A549 (cell line): ENCODE measurements around the gene GRID2.

ENCODE experiments used
- CEBPB ChIP-seq, 2 experiments: fragments of >200 bp in 1 of 2; sonication (Bioruptor Twin) in 1 of 2; formaldehyde crosslinking in 1 of 2; IDR thresholded peaks; 2 replicates each; pipeline ENCODE4 v1.6.1; 2012 to 2016
- CHD4 ChIP-seq: fragments of 200-600 bp; sonication (generic); IDR thresholded peaks from 2 replicates; pipeline ENCODE4 v1.6.1; 2016; ENCODE audit warnings: antibody characterized with exemption, mild to moderate bottlenecking, borderline replicate concordance
- EP300 ChIP-seq, 2 experiments: fragments of >200 bp; sonication (Bioruptor Twin); formaldehyde crosslinking; IDR thresholded peaks; 2 replicates in 1 of 2; 3 replicates in 1 of 2; pipeline ENCODE4 v1.6.1; 2016 to 2017
- GATA3 ChIP-seq: IDR thresholded peaks from 2 replicates; pipeline ENCODE4 v1.6.1; 2012; ENCODE audit warnings: borderline replicate concordance
- KDM1A ChIP-seq: fragments of 200-600 bp; sonication (generic); IDR thresholded peaks from 2 replicates; pipeline ENCODE4 v1.6.1; 2016; ENCODE audit warnings: low read depth, mild to moderate bottlenecking
- MAZ ChIP-seq: fragments of 150-350 bp; IDR thresholded peaks from 2 replicates; pipeline ENCODE4 v1.6.1; 2014; ENCODE audit warnings: antibody characterized with exemption, low read depth, low read length, borderline replicate concordance
- POLR2A ChIP-seq: IDR thresholded peaks from 2 replicates; pipeline ENCODE4 v1.6.1; 2012; ENCODE audit warnings: mild to moderate bottlenecking, low read length
- RAD21 ChIP-seq, 2 experiments: fragments of >200 bp in 1 of 2; sonication (Bioruptor Twin) in 1 of 2; formaldehyde crosslinking in 1 of 2; IDR thresholded peaks in 1 of 2; conservative IDR thresholded peaks in 1 of 2; 2 replicates in 1 of 2; 3 replicates in 1 of 2; pipeline ENCODE4 v1.6.1; 2012 to 2018; ENCODE audit warnings: inconsistent platforms in 1 of 2
- RFX5 ChIP-seq: fragments of 450-650 bp; IDR thresholded peaks from 2 replicates; pipeline ENCODE4 v1.7.1; 2014; ENCODE audit warnings: antibody characterized with exemption, mild to moderate bottlenecking, moderate library complexity
- TF ChIP-seq, protein P1 (sequence below): fragments of >200 bp; sonication (Bioruptor Twin); formaldehyde crosslinking; IDR thresholded peaks from 3 replicates; pipeline ENCODE4 v1.5.1; 2016
- TF ChIP-seq, protein P2 (sequence below): fragments of 150-350 bp; IDR thresholded peaks from 2 replicates; pipeline ENCODE4 v1.6.1; 2014; ENCODE audit warnings: low read depth, mild to moderate bottlenecking, low read length
- TF ChIP-seq, protein P3 (sequence below): fragments of 200-600 bp; sonication (generic); IDR thresholded peaks from 2 replicates; pipeline ENCODE4 v1.6.1; 2016; ENCODE audit warnings: antibody characterized with exemption, mild to moderate bottlenecking, moderate library complexity
- TF ChIP-seq, protein P4 (sequence below): IDR thresholded peaks from 2 replicates; pipeline ENCODE4 v1.6.1; 2012
- TF ChIP-seq, protein P5 (sequence below): fragments of 250-450 bp; sonication (Bioruptor Pico); IDR thresholded peaks from 2 replicates; pipeline ENCODE4 v1.5.0; 2020; ENCODE audit warnings: low read depth, mild to moderate bottlenecking, moderate library complexity

DNA sequence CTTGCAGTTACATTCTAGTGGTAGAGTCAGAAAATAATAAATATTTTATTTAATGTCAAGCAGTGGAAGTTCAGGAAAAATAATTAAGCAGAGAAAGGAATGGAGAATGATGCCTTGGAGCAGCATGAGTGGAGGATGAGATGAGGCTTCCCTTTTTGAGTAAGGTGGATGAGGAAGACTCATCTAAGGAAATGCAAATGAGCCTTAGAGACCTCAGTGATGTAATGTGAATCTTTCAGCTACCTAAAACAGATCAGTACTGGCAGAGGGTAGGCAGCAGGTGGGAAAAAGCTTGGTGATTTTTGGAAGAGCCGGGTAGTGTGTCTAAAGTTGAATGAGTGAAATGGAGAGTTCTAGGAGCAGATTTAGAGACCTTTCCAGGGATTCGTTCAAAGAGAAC, 118.2 kb downstream of the GRID2 start:
- TF ChIP-seq, protein P1, sequence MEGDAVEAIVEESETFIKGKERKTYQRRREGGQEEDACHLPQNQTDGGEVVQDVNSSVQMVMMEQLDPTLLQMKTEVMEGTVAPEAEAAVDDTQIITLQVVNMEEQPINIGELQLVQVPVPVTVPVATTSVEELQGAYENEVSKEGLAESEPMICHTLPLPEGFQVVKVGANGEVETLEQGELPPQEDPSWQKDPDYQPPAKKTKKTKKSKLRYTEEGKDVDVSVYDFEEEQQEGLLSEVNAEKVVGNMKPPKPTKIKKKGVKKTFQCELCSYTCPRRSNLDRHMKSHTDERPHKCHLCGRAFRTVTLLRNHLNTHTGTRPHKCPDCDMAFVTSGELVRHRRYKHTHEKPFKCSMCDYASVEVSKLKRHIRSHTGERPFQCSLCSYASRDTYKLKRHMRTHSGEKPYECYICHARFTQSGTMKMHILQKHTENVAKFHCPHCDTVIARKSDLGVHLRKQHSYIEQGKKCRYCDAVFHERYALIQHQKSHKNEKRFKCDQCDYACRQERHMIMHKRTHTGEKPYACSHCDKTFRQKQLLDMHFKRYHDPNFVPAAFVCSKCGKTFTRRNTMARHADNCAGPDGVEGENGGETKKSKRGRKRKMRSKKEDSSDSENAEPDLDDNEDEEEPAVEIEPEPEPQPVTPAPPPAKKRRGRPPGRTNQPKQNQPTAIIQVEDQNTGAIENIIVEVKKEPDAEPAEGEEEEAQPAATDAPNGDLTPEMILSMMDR: no peak
- TF ChIP-seq EP300 (IDR thresholded peaks at IDR 0.05) (no peak), CHD4 (no peak), MAZ (no peak), RFX5 (no peak), CEBPB (IDR thresholded peaks at IDR 0.05) (no peak), GATA3 (no peak), RAD21 (conservative IDR thresholded peaks at IDR 0.05 in 1 of 2, IDR thresholded peaks at IDR 0.05 in 1 of 2) (no peak), POLR2A (no peak), KDM1A (no peak)
- TF ChIP-seq, protein P2, sequence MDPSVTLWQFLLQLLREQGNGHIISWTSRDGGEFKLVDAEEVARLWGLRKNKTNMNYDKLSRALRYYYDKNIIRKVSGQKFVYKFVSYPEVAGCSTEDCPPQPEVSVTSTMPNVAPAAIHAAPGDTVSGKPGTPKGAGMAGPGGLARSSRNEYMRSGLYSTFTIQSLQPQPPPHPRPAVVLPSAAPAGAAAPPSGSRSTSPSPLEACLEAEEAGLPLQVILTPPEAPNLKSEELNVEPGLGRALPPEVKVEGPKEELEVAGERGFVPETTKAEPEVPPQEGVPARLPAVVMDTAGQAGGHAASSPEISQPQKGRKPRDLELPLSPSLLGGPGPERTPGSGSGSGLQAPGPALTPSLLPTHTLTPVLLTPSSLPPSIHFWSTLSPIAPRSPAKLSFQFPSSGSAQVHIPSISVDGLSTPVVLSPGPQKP: no peak
- TF ChIP-seq, protein P3, sequence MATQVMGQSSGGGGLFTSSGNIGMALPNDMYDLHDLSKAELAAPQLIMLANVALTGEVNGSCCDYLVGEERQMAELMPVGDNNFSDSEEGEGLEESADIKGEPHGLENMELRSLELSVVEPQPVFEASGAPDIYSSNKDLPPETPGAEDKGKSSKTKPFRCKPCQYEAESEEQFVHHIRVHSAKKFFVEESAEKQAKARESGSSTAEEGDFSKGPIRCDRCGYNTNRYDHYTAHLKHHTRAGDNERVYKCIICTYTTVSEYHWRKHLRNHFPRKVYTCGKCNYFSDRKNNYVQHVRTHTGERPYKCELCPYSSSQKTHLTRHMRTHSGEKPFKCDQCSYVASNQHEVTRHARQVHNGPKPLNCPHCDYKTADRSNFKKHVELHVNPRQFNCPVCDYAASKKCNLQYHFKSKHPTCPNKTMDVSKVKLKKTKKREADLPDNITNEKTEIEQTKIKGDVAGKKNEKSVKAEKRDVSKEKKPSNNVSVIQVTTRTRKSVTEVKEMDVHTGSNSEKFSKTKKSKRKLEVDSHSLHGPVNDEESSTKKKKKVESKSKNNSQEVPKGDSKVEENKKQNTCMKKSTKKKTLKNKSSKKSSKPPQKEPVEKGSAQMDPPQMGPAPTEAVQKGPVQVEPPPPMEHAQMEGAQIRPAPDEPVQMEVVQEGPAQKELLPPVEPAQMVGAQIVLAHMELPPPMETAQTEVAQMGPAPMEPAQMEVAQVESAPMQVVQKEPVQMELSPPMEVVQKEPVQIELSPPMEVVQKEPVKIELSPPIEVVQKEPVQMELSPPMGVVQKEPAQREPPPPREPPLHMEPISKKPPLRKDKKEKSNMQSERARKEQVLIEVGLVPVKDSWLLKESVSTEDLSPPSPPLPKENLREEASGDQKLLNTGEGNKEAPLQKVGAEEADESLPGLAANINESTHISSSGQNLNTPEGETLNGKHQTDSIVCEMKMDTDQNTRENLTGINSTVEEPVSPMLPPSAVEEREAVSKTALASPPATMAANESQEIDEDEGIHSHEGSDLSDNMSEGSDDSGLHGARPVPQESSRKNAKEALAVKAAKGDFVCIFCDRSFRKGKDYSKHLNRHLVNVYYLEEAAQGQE: no peak
- TF ChIP-seq, protein P4, sequence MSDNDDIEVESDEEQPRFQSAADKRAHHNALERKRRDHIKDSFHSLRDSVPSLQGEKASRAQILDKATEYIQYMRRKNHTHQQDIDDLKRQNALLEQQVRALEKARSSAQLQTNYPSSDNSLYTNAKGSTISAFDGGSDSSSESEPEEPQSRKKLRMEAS: no peak
- TF ChIP-seq, protein P5, sequence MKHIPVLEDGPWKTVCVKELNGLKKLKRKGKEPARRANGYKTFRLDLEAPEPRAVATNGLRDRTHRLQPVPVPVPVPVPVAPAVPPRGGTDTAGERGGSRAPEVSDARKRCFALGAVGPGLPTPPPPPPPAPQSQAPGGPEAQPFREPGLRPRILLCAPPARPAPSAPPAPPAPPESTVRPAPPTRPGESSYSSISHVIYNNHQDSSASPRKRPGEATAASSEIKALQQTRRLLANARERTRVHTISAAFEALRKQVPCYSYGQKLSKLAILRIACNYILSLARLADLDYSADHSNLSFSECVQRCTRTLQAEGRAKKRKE (CRISPR knock-in tag): no peak
